ENCODE measurements around the gene ZNF607. TPM values are rescaled to one million over a fixed set of nuclear protein-coding genes. Genes with fewer than 3 reads are reported as not detected.
"Not testable (repeated sequence)": the region's sequence is repeated elsewhere in the genome, so short reads cannot be mapped to it uniquely, and the experiment has no call there.

Gene ZNF607
- 10.6 and 12.2 TPM in 2 replicates for total RNA-seq (2014; rRNA removed; shearing (Covaris generic))

DNA sequence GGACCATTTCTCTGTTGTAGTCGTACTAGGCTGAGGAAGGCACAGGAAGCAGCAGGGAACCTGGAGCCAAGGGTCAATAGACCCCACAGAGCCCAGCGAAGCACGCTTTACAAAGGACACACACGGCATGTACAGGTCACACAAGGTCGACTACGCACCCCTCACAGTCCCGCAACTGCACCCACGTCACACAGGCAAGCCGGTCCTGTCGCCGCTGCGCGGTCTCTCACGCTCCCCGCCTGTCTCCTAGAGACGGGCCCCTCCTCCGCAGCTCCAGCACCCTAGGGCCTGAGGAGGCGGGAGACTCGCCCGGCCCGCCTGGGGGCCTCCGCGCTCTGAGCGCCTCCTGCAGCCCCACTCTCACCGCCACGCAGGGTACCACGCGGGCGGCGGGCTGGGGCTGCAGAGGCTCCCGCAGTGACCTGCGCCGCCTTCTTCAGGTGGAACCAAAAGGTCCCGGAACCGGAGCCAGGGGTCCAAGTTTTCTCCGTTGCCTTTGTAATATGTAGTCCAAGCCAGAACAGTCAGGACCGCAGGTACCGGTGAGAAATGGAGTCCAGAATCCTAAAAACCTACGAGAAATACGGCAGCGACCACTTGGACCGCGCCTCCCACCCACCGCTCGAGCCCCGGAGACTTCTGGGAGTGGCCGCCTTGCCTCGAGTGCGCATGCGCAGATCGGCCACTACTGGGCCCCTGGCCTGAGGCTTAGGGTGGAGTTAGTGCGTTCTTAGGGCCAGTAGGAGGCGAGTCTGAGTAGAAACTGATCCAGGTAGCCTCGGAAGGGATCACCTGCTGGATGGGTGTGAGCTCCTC, at the start of gene ZNF607:
Gene ZNF607, minus strand, starts transcription at position 651 of the 816 bp plus-strand sequence. CDS start 8,143 bp downstream, outside the sequence.
- H3K27ac ChIP-seq, result peak within 1 kb of the TSS; percentile 31
- H3K4me3 ChIP-seq, result peak within 1 kb of the TSS; percentile 68
- DNase-seq, result peak; percentile 93 to 97
- H3K4me1 ChIP-seq, result 0 out of 2 replicates have a peak, but pooled peaks cover 3% of the 10 kb centered on the region
- 0 out of 2 replicates have a peak, but pooled peaks cover 4% of the 10 kb centered on the region for H3K9me3 ChIP-seq (replicated peaks)
- peaks cover 20% of the 10 kb centered on the region for H3K36me3 ChIP-seq
- H3K27me3 ChIP-seq, result no peaks in the 10 kb centered on the region; the same call in 1 of the 2 replicates

DNA sequence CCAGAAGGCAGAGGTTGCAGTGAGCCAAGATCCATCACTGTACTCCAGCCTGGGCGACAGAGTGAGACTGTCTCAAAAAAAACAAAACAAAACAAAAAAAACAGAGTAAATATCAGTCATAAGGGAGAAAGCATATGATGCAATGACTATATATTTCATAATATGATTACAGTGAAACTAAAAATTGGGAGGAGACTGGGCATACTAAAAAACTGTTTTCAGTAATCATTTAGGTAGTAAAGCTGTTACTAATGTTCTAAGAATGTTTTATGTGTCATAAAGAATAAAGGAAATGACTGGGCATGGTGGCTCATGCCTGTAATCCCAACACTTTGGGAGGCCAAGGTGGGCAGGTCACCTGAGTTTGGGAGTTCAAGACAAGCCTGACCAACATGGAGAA, 43.9 kb upstream of the ZNF607 start:
- no peak for DNase-seq
- Histone ChIP-seq H3K4me3 (no peak overlapping the region), H3K27ac (no peak overlapping the region)

DNA sequence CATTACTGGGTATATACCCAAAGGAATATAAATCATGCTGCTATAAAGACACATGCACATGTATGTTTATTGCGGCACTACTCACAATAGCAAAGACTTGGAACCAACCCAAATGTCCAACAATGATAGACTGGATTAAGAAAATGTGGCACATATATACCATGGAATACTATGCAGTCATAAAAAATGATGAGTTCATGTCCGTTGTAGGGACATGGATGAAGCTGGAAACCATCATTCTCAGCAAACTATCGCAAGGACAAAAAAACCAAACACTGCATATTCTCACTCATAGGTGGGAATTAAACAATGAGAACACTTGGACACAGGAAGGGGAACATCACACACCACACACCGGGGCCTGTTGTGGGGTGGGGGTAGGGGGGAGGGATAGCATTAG, 38.1 kb upstream of the ZNF607 start:
- H3K4me1 ChIP-seq, DNase-seq, H3K27ac ChIP-seq, H3K4me3 ChIP-seq, H3K27me3 ChIP-seq: not testable (repeated sequence)
- Histone ChIP-seq H3K9me3 (replicated peaks) (peaks cover 19% of the 10 kb centered on the region), H3K36me3 (peaks cover 14% of the 10 kb centered on the region)

More for the DNA sequence above, 43.9 kb upstream of the ZNF607 start:
- peaks cover 25% of the 10 kb centered on the region for H3K36me3 ChIP-seq
- H3K4me1 ChIP-seq, result no peaks in the 10 kb centered on the region
- H3K27me3 ChIP-seq, result no peaks in the 10 kb centered on the region
- H3K9me3 ChIP-seq (replicated peaks), result peaks cover 13% of the 10 kb centered on the region

DNA sequence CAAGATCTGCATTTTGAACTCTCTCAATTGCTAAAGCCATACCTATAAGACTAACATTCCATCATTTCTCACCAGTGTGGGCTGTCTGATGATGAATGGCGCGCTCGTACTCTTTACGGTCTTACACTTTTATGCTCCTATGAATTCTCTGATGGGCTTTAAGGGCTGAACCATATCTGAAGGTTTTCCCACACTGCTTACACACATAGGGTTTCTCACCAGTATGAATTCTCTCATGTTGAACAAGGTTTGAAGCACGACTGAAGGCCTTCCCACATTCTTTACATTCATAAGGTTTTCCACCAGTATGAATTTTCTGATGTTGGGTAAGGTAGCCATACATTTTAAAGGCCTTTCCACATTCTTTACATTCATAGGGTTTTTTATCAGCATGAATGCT, 18.8 kb upstream of the ZNF607 start:
- H3K4me3 ChIP-seq, result no peak overlapping the region
- no peaks in the 10 kb centered on the region for H3K4me1 ChIP-seq
- DNase-seq, result no peak
- H3K36me3 ChIP-seq, result peaks cover 18% of the 10 kb centered on the region; the same call in 1 of the 2 replicates
- H3K9me3 ChIP-seq (replicated peaks), result peaks cover 46% of the 10 kb centered on the region
- no peak overlapping the region for H3K27ac ChIP-seq
- H3K27me3 ChIP-seq, result no peaks in the 10 kb centered on the region

DNA sequence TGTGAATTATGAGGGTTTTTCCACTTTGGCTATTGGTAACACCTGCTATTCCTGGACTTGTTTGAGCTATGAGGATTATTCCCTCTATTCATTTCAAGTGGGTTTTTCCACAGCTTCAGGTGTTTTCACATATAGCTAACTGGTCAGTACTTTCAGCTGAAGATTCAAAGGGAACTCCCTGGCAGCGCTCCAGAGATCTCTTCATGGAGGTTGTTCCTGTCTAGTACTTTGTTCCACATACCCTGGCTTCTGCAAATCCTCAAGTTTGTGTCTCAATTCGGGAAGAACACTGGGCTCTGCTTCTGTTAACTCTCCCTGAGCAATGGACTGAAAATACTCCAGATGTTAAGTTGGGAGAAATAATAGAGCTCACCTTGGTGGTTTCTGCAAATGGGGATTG, 5.6 kb upstream of the ZNF607 start:
- no peak for DNase-seq
- Histone ChIP-seq H3K27me3 (no peaks in the 10 kb centered on the region; the same call in 1 of the 2 replicates), H3K9me3 (replicated peaks) (peaks cover 4% of the 10 kb centered on the region)

DNA sequence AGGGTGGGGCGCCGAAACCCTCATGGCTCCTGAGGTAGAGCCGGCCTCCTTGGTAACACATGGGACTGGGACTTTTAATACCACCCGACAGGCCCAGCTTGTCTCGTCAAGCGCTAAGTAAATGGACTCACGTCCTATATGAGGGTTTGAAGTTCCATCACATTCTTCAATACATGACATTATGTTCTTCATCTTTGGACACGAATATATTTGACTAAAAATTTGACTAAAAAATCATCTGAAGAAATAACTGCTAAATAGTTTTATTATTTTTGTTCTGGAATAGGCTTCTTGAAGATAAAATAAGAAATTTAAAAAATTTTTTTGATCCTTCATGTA, 335 bp upstream of the ZNF607 start:
- H3K27ac ChIP-seq, result no peak overlapping the region
- H3K36me3 ChIP-seq, result peaks cover 15% of the 10 kb centered on the region
- no peaks in the 10 kb centered on the region; the same call in 1 of the 2 replicates for H3K27me3 ChIP-seq
- H3K4me1 ChIP-seq, result 0 out of 2 replicates have a peak, but pooled peaks cover 3% of the 10 kb centered on the region
- H3K9me3 ChIP-seq (replicated peaks), result 0 out of 2 replicates have a peak, but pooled peaks cover 4% of the 10 kb centered on the region
- no peak for DNase-seq
- H3K4me3 ChIP-seq, result peak overlapping the region; percentile 68

More for the DNA sequence above, 5.6 kb upstream of the ZNF607 start:
- no peaks in the 10 kb centered on the region for H3K4me1 ChIP-seq
- no peak overlapping the region for H3K27ac ChIP-seq
- no peak overlapping the region for H3K4me3 ChIP-seq
- H3K36me3 ChIP-seq, result no peaks in the 10 kb centered on the region

DNA sequence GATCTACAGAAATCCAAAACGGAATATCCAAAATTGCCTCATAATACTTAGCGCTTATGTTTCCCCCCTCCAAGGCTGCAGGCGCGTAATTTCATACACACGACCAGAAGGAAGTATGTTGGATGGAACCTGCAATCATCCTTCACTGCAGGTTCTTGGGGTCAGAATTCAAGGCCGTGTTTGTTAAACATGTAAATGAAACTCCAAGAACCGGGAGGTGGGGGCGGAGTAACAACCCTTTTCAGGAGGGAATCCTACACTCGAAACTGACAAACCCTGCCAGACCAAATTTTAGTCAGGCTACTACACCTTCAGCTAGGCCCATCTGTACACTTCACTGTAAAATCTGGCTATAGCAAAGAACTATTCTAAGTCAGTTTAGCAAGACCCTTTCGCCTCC, 1.3 kb downstream of the ZNF607 start:
- DNase-seq, result no peak
- H3K27me3 ChIP-seq, result no peaks in the 10 kb centered on the region; the same call in 1 of the 2 replicates
- 0 out of 2 replicates have a peak, but pooled peaks cover 4% of the 10 kb centered on the region for H3K9me3 ChIP-seq (replicated peaks)
- peak overlapping the region; percentile 68 for H3K4me3 ChIP-seq
- H3K4me1 ChIP-seq, result 0 out of 2 replicates have a peak, but pooled peaks cover 3% of the 10 kb centered on the region
- H3K36me3 ChIP-seq, result peaks cover 29% of the 10 kb centered on the region
- H3K27ac ChIP-seq, result no peak overlapping the region

DNA sequence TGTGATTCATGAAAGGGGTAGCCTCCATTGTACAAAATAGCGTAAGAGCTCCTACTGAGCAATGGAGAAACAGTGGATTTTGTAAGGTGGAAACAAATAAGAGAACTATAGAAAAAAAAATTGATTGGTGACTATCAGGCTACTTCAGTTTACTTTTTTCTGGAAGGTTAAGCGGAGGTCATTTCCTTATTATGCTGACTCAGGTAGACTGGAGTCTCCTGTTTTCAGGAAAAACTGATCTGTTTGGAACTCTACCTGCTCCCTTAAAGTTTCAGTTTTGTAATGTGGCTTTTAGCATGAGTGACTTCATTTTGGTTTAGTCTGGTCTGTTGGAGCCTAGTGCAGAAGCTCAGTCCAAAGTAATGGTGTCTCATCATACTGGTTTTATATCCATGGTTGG, 3.4 kb downstream of the ZNF607 start:
- Histone ChIP-seq H3K4me3 (no peak overlapping the region), H3K36me3 (peaks cover 44% of the 10 kb centered on the region), H3K27me3 (no peaks in the 10 kb centered on the region), H3K9me3 (replicated peaks) (peaks cover 4% of the 10 kb centered on the region; the same call in 1 of the 2 replicates), H3K4me1 (0 out of 2 replicates have a peak, but pooled peaks cover 3% of the 10 kb centered on the region), H3K27ac (no peak overlapping the region)
- no peak for DNase-seq

DNA sequence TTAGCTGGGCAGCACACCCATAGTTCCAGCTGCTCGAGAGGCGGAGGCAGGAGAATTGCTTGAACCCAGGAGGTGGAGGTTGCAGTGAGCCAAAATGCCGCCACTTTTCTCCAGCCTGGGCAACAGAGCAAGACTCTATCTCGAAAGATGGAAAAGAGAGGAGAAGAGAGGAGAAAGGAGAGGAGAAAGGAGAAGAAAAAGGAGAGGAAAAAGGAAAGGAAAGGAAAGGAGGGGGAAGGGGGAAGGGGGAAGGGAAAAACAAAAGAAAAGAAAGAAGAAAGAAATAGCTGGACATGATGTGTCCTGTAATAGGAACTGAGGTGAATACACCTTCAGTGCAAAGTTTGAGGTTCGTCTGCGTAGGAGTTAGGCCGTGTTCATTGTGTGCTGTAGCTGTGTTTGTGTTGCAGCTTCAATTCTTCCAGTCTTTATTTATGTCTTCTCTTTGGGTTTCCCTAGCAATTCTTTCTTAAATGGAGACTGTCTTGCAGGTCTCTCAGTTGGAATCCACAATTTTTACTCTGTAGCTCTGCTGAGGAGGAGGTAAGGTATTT, 13.4 kb downstream of the ZNF607 start:
- peaks cover 13% of the 10 kb centered on the region for H3K9me3 ChIP-seq (replicated peaks)
- H3K27ac ChIP-seq, result no peak overlapping the region
- H3K4me1 ChIP-seq, result no peaks in the 10 kb centered on the region
- no peak overlapping the region for H3K4me3 ChIP-seq
- DNase-seq, result no peak
- peaks cover 73% of the 10 kb centered on the region for H3K36me3 ChIP-seq
- no peaks in the 10 kb centered on the region for H3K27me3 ChIP-seq

DNA sequence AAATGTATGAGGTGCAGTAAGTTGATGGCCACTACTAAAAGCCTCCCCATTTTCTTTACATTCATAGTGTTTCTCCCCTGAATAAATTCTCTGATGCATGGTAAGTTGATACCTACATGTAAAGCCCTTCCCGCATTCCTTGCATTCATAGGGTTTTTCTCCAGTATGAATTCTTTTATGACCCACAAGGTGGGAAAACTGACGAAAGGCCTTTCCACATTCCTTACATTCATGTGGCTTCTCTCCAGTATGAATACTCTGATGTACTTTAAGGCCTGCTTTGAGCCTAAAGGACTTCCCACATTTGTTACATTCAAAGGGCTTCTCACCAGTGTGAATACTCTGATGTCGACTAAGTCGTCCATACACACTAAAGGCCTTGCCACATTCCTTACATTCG, 20.5 kb downstream of the ZNF607 start:
- no peaks in the 10 kb centered on the region for H3K27me3 ChIP-seq
- DNase-seq, result peak in 1 of 2 experiments; percentile 8
- H3K36me3 ChIP-seq, result peaks cover 52% of the 10 kb centered on the region
- H3K27ac ChIP-seq, result peak overlapping the region; percentile 31; the same call in 1 of the 2 replicates
- H3K9me3 ChIP-seq (replicated peaks), result peaks cover 31% of the 10 kb centered on the region
- no peak overlapping the region for H3K4me3 ChIP-seq
- H3K4me1 ChIP-seq, result no peaks in the 10 kb centered on the region; the same call in 1 of the 2 replicates

DNA sequence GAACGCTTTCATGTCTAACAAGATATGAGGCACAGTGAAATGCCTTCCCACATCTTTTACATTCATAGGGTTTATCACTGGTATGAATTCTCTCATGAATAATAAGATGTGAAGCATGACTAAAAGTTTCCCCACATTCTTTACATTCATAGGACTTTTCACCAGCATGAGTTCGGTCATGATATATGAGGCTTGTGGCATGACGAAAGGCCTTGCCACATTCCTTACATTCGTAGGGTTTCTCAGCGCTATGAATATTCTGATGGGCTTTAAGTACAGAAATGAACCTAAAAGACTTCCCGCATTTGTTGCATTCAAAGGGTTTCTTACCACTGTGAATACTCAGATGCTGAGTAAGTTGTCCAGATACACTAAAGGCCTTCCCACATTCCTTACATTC, 21.3 kb downstream of the ZNF607 start:
- peaks cover 45% of the 10 kb centered on the region for H3K36me3 ChIP-seq
- peaks cover 32% of the 10 kb centered on the region for H3K9me3 ChIP-seq (replicated peaks)
- no peaks in the 10 kb centered on the region; the same call in 1 of the 2 replicates for H3K4me1 ChIP-seq
- H3K4me3 ChIP-seq, result no peak overlapping the region
- peak overlapping the region; percentile 31; the same call in 1 of the 2 replicates for H3K27ac ChIP-seq
- no peaks in the 10 kb centered on the region for H3K27me3 ChIP-seq
- no peak for DNase-seq

DNA sequence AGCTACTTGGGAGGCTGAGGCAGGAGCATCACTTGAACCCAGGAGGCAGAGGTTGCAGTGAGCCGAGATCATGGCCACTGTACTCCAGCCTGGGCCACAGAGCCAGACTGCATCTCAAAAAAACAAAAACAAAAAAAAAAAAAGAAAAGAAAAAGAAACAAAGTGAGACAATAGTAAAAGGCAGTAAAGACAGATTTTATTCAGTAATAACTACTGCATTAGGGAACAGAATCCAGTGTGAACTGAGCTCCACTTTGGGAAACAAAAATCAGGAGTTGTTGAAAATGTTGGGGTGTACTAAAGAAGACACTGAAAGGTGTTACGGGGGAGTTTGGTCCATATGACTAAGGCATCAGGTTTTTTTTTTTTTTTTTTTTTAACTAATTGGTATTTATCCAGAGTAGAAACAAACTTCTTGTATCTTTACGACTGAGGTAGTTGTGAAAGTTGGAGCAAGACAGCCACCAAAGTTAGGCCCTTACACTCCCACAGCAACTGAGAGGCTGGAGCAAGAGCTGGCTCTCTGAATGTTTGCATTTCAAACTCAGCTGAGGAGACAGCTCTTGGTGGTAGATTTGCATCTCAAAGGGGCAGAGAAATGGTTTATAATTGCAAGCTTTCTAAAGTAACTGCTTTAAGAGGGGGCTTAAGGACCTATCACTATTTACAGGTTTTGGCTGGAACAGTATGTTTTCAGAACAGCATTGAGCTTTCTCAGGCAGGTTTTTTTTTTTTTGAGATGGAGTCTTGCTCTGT, 24.2 kb downstream of the ZNF607 start:
- DNase-seq, result no peak
- Histone ChIP-seq H3K27me3 (no peaks in the 10 kb centered on the region), H3K4me1 (no peaks in the 10 kb centered on the region; the same call in 1 of the 2 replicates), H3K4me3 (no peak overlapping the region), H3K27ac (no peak overlapping the region), H3K36me3 (peaks cover 27% of the 10 kb centered on the region), H3K9me3 (replicated peaks) (peaks cover 32% of the 10 kb centered on the region)

DNA sequence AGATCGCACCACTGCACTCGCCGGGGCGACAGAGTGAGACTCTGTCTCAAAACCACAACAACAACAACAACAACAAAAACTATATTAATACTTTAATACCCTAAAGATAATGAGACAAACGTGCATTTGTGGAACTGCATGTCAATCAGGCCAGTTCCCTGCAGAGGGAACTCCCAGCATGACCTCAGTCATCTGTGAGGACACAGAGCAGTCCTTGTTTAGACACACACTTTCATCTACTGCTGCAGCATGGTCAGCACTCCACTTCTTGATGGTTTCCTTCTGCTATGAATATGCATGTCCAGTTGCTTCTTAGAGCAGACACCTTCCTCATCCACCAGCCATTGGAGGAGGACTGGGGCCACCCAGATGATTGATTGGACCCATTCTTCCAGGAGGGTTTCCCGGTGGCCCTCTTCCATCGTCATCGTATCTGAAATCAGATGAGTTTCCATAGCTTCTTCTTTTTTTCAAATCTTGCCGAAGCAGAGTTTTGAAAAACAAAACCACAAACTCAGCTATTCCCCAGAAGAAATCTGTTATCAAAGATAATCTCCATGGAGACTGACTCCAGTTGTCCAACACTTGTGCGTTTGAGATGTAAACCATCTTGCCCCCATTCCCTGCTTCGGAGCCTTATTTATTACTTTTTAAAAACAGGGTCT, 26.5 kb downstream of the ZNF607 start:
- Histone ChIP-seq H3K27me3 (no peaks in the 10 kb centered on the region), H3K27ac (no peak overlapping the region), H3K4me3 (peak overlapping the region; percentile 72; the same call in 1 of the 2 replicates)

More for the DNA sequence above, 26.5 kb downstream of the ZNF607 start:
- Histone ChIP-seq H3K9me3 (replicated peaks) (peaks cover 16% of the 10 kb centered on the region; the same call in 1 of the 2 replicates), H3K4me1 (no peaks in the 10 kb centered on the region), H3K36me3 (peaks cover 7% of the 10 kb centered on the region; the same call in 1 of the 2 replicates)
- no peak for DNase-seq
